Forelimb muscle (tissue), 1 donor: ENCODE results near the gene CRTC3. TPM values are rescaled to one million over a fixed set of nuclear protein-coding genes. Genes with fewer than 3 reads are reported as not detected.

Source experiments
- polyA plus RNA-seq: library from polyadenylated mRNA; unstranded; fragments of 120-200 nt; gene quantifications from one replicate; pipeline ENCODE4 v1.2.1, GENCODE V29; 2013; ENCODE audit not compliant: insufficient read length

Gene CRTC3
- polyA plus RNA-seq, 1 donor = 21.9 TPM

Other genes starting within 250 kb of the CRTC3 start
- gene ZNF774, start 177.6 kb upstream of the CRTC3 start, polyA plus RNA-seq = 2.9 TPM
- 66.5 TPM for gene IQGAP1, start 141.7 kb upstream of the CRTC3 start, polyA plus RNA-seq
- gene BLM, start 187.4 kb downstream of the CRTC3 start, polyA plus RNA-seq = 4.8 TPM